Measurements from ENCODE around the gene PRPF31. TPM values are rescaled to one million over a fixed set of nuclear protein-coding genes. Genes with fewer than 3 reads are reported as not detected.

The PRPF31 gene, protein sequence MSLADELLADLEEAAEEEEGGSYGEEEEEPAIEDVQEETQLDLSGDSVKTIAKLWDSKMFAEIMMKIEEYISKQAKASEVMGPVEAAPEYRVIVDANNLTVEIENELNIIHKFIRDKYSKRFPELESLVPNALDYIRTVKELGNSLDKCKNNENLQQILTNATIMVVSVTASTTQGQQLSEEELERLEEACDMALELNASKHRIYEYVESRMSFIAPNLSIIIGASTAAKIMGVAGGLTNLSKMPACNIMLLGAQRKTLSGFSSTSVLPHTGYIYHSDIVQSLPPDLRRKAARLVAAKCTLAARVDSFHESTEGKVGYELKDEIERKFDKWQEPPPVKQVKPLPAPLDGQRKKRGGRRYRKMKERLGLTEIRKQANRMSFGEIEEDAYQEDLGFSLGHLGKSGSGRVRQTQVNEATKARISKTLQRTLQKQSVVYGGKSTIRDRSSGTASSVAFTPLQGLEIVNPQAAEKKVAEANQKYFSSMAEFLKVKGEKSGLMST
- total RNA-seq (10 to 100 TPM; 41.9 to 52.1 (median 43.7) TPM), polyA plus RNA-seq (43.0 TPM)
- long read RNA-seq, donor 1, transcript PRPF31-201 (14 exons, 2,126 nt) = major isoform, 113 of 130 reads
- long read RNA-seq, donor 1, partial matches to known transcripts = 7 of 130 reads
- long read RNA-seq, donor 1, other reads (novel, unspliced or antisense) = 10 of 130 reads
- long read RNA-seq, donor 2, transcript PRPF31-201 (14 exons, 2,126 nt) = major isoform, 42 of 52 reads
- long read RNA-seq, donor 2, partial matches to known transcripts = 8 of 52 reads
- long read RNA-seq, donor 2, other reads (novel, unspliced or antisense) = 0 of 52 reads
- long read RNA-seq, donor 3, transcript PRPF31-201 (14 exons, 2,126 nt) = major isoform, 156 of 201 reads
- long read RNA-seq, donor 3, partial matches to known transcripts = 20 of 201 reads
- long read RNA-seq, donor 3, other reads (novel, unspliced or antisense) = 24 of 201 reads
- long read RNA-seq, donor 4, transcript PRPF31-201 (14 exons, 2,126 nt) = major isoform, 31 of 42 reads
- long read RNA-seq, donor 4, partial matches to known transcripts = 6 of 42 reads
- long read RNA-seq, donor 4, other reads (novel, unspliced or antisense) = 5 of 42 reads

- ATAC-seq (peak; percentile 95 to 96), DNase-seq (peak; percentile 97 to 99 (median 97))
- Histone ChIP-seq H3K27me3 (ENCODE audit: control insufficient read depth, insufficient read depth) (no peaks in the 10 kb centered on the region), H3K4me1 (ENCODE audit: control insufficient read depth, insufficient read depth, low read length) (peaks cover 6% of the 10 kb centered on the region), H3K4me3 (ENCODE audit: low read length) (peak within 1 kb of the TSS; percentile 80), H3K27ac (ENCODE audit: low read length) (peak within 1 kb of the TSS; percentile 98), H3K9me3 (ENCODE audit: control insufficient read depth, low read length) (no peaks in the 10 kb centered on the region)
- WGBS = under 1% methylated on average over 60 of the region's 60 CpGs
- intact Hi-C loops (cut with DNase I) = no loop called here
Observed at GRCh38 chr19:54115109-54116063, at the start of gene PRPF31, which contains the start of gene TFPT. PRPF31 (plus strand) TSS chr19:54115754; CDS start chr19:54118279, 2,525 bp downstream. TFPT (minus strand) TSS chr19:54115657; CDS start chr19:54115269, 388 bp downstream.

- 62% methylated on average over 5 of the region's 5 CpGs for WGBS
- Histone ChIP-seq H3K4me1 (ENCODE audit: control insufficient read depth, insufficient read depth, low read length) (no peaks in the 10 kb centered on the region), H3K27ac (ENCODE audit: low read length) (no peak overlapping the region), H3K4me3 (ENCODE audit: low read length) (no peak overlapping the region), H3K9me3 (ENCODE audit: control insufficient read depth, low read length) (peaks cover 4% of the 10 kb centered on the region), H3K27me3 (ENCODE audit: control insufficient read depth, insufficient read depth) (no peaks in the 10 kb centered on the region)
- ATAC-seq (no peak), DNase-seq (no peak)
- intact Hi-C loops (cut with DNase I) = no loop called here
Observed at GRCh38 chr19:54069470-54069869, 46.1 kb upstream of the PRPF31 start.

DNA sequence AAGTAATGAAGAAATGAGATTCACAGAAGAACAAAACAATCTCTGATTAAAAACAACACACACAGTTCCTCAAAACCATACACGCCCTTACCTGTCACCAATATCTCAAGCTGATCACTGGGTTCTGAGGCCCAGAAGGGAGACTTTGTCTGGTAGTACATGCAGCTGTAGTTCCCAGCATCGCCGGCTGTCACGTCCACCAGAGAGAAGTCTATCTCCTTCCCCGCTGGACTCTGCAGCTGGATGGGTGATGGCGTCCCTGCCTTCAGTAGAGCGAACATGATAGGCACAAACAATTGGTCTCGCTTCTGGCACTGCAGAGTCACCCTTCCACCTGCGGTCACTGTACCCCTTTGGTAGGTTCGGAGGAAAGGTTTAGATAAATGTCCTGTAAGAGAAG is 41.7 kb upstream of the PRPF31 start:
- no peak overlapping the region for H3K27ac ChIP-seq (ENCODE audit: low read length)
- WGBS = 82% methylated on average over 10 of the region's 10 CpGs
- intact Hi-C loops (cut with DNase I) = no loop called here

DNA sequence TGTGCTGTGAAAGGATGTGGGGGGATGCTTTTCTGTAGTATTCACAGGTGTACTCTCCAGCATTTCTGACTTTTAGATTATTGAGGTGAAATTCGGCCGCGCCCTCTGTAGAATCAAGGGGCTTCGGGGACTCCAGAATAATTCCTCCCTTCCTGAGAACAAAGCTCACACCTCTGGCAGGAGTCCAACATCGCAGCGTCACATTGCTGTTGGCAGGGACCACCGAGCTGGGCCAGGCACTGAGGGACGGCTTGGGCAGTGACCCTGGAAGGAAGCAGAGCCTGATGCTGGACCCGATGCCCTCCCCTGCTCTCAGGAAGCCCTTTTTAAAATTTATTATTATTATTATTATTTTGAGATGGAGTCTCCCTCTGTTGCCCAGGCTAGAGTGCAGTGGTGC is 40.7 kb upstream of the PRPF31 start:
- peaks cover under 1% of the 10 kb centered on the region for H3K9me3 ChIP-seq (ENCODE audit: control insufficient read depth, low read length)
- no peak overlapping the region for H3K4me3 ChIP-seq (ENCODE audit: low read length)
- no peaks in the 10 kb centered on the region for H3K27me3 ChIP-seq (ENCODE audit: control insufficient read depth, insufficient read depth)
- ATAC-seq (no peak), DNase-seq (no peak)
- intact Hi-C loops (cut with DNase I) = no loop called here
- 67% methylated on average over 9 of the region's 9 CpGs for WGBS
- no peak overlapping the region for H3K27ac ChIP-seq (ENCODE audit: low read length)
- H3K4me1 ChIP-seq (ENCODE audit: control insufficient read depth, insufficient read depth, low read length) = no peaks in the 10 kb centered on the region

More for the DNA sequence above, 41.7 kb upstream of the PRPF31 start:
- H3K4me3 ChIP-seq (ENCODE audit: low read length) = no peak overlapping the region
- DNase-seq = no peak
- no peaks in the 10 kb centered on the region for H3K4me1 ChIP-seq (ENCODE audit: control insufficient read depth, insufficient read depth, low read length)
- peaks cover 4% of the 10 kb centered on the region for H3K9me3 ChIP-seq (ENCODE audit: control insufficient read depth, low read length)
- no peaks in the 10 kb centered on the region for H3K27me3 ChIP-seq (ENCODE audit: control insufficient read depth, insufficient read depth)
- no peak for ATAC-seq

- no peak overlapping the region for H3K4me3 ChIP-seq (ENCODE audit: low read length)
- peaks cover 4% of the 10 kb centered on the region for H3K9me3 ChIP-seq (ENCODE audit: control insufficient read depth, low read length)
- ATAC-seq = no peak
- no peaks in the 10 kb centered on the region for H3K27me3 ChIP-seq (ENCODE audit: control insufficient read depth, insufficient read depth)
- no peak overlapping the region for H3K27ac ChIP-seq (ENCODE audit: low read length)
- no peak for DNase-seq
- intact Hi-C loops (cut with DNase I) = no loop called here
- no peaks in the 10 kb centered on the region for H3K4me1 ChIP-seq (ENCODE audit: control insufficient read depth, insufficient read depth, low read length)
- WGBS = 72% methylated on average over 5 of the region's 5 CpGs
Observed at GRCh38 chr19:54077334-54077733, 38.2 kb upstream of the PRPF31 start.

- WGBS = 78% methylated on average over 7 of the region's 7 CpGs
- Histone ChIP-seq H3K4me3 (ENCODE audit: low read length) (no peak within 1 kb of the TSS), H3K27me3 (ENCODE audit: control insufficient read depth, insufficient read depth) (no peaks in the 10 kb centered on the region), H3K27ac (ENCODE audit: low read length) (no peak within 1 kb of the TSS), H3K9me3 (ENCODE audit: control insufficient read depth, low read length) (peaks cover 6% of the 10 kb centered on the region), H3K4me1 (ENCODE audit: control insufficient read depth, insufficient read depth, low read length) (no peaks in the 10 kb centered on the region)
- intact Hi-C loops (cut with DNase I) = no loop called here
- no peak for ATAC-seq
- DNase-seq = no peak
Observed at GRCh38 chr19:54081032-54081431, 34.5 kb upstream of the PRPF31 start, which contains the start of gene TARM1. TARM1 (minus strand) TSS chr19:54081365; CDS start chr19:54081340, 25 bp downstream.

- DNase-seq = no peak
- Histone ChIP-seq H3K27me3 (ENCODE audit: control insufficient read depth, insufficient read depth) (no peaks in the 10 kb centered on the region), H3K4me3 (ENCODE audit: low read length) (no peak overlapping the region), H3K4me1 (ENCODE audit: control insufficient read depth, insufficient read depth, low read length) (no peaks in the 10 kb centered on the region), H3K27ac (ENCODE audit: low read length) (no peak overlapping the region), H3K9me3 (ENCODE audit: control insufficient read depth, low read length) (peaks cover 6% of the 10 kb centered on the region)
- intact Hi-C loops (cut with DNase I) = no loop called here
- WGBS = 89% methylated on average over 3 of the region's 3 CpGs
- ATAC-seq = no peak
Observed at GRCh38 chr19:54084410-54084809, 31.1 kb upstream of the PRPF31 start.

- 85% methylated on average over 17 of the region's 17 CpGs for WGBS
- no peak overlapping the region for H3K4me3 ChIP-seq (ENCODE audit: low read length)
- H3K4me1 ChIP-seq (ENCODE audit: control insufficient read depth, insufficient read depth, low read length) = no peaks in the 10 kb centered on the region
- no peaks in the 10 kb centered on the region for H3K27me3 ChIP-seq (ENCODE audit: control insufficient read depth, insufficient read depth)
- H3K9me3 ChIP-seq (ENCODE audit: control insufficient read depth, low read length) = no peaks in the 10 kb centered on the region
- ATAC-seq (no peak), DNase-seq (no peak)
- H3K27ac ChIP-seq (ENCODE audit: low read length) = no peak overlapping the region
- intact Hi-C loops (cut with DNase I) = no loop called here
Observed at GRCh38 chr19:54094426-54095000, 21.0 kb upstream of the PRPF31 start.

GRCh38 chr19:54095136-54095858 is 20.3 kb upstream of the PRPF31 start:
- ATAC-seq (peak; percentile 9 to 27), DNase-seq (peak in 1 of 3 donors; percentile 57)
- 70% methylated on average over 22 of the region's 22 CpGs for WGBS
- Histone ChIP-seq H3K4me1 (ENCODE audit: control insufficient read depth, insufficient read depth, low read length) (no peaks in the 10 kb centered on the region), H3K27ac (ENCODE audit: low read length) (no peak overlapping the region), H3K9me3 (ENCODE audit: control insufficient read depth, low read length) (no peaks in the 10 kb centered on the region), H3K27me3 (ENCODE audit: control insufficient read depth, insufficient read depth) (no peaks in the 10 kb centered on the region), H3K4me3 (ENCODE audit: low read length) (no peak overlapping the region)
- intact Hi-C loops (cut with DNase I) = no loop called here

Data from right cardiac atrium (tissue), 5 donors.